H9 (cell line): ENCODE data around the gene NOX1. TPM values are rescaled to one million over a fixed set of nuclear protein-coding genes. Genes with fewer than 3 reads are reported as not detected.
"Not testable (repeated sequence)": the region's sequence is repeated elsewhere in the genome, so short reads cannot be mapped to it uniquely, and the experiment has no call there.

Source experiments
- DNase-seq: peaks from one replicate; pipeline ENCODE4 v3.0.0-alpha.2; 2017
- H2AFZ ChIP-seq: one replicate; pipeline ENCODE4 v1.6.1; 2013; ENCODE audit warnings: mild to moderate bottlenecking, low read length, control low read depth, moderate library complexity
- H2AK5ac ChIP-seq: 2 replicates; pipeline ENCODE4 v1.6.1; 2013; ENCODE audit warnings: low read length, control low read depth, mixed read lengths; ENCODE audit not compliant: insufficient read length
- H2BK120ac ChIP-seq: one replicate; pipeline ENCODE4 v1.6.1; 2013; ENCODE audit warnings: low read depth, mild to moderate bottlenecking, low read length, control low read depth, inconsistent platforms; ENCODE audit not compliant: poor library complexity, severe bottlenecking
- H2BK12ac ChIP-seq: 2 replicates; pipeline ENCODE4 v1.6.1; 2013; ENCODE audit warnings: low read length, control low read depth, mixed read lengths, low read depth; ENCODE audit not compliant: insufficient read length
- H2BK15ac ChIP-seq: 2 replicates; pipeline ENCODE4 v1.6.1; 2013; ENCODE audit warnings: low read depth, low read length, control low read depth
- H2BK20ac ChIP-seq: one replicate; pipeline ENCODE4 v1.6.1; 2013; ENCODE audit warnings: low read depth, mild to moderate bottlenecking, low read length, control low read depth, inconsistent platforms; ENCODE audit not compliant: poor library complexity, severe bottlenecking
- H2BK5ac ChIP-seq: 2 replicates; pipeline ENCODE4 v1.6.1; 2013; ENCODE audit warnings: low read length, control low read depth, mixed read lengths; ENCODE audit not compliant: insufficient read length
- H3K14ac ChIP-seq: 2 replicates; pipeline ENCODE4 v1.6.1; 2013; ENCODE audit warnings: low read length, control low read depth; ENCODE audit not compliant: insufficient read depth
- H3K18ac ChIP-seq: 2 replicates; pipeline ENCODE4 v1.6.1; 2013; ENCODE audit warnings: low read depth, mild to moderate bottlenecking, mixed read lengths, low read length, control low read depth; ENCODE audit not compliant: insufficient read length
- H3K23ac ChIP-seq: 2 replicates; pipeline ENCODE4 v1.6.1; 2013; ENCODE audit warnings: low read length, control low read depth, mixed read lengths, low read depth; ENCODE audit not compliant: insufficient read length
- H3K23me2 ChIP-seq: 2 replicates; pipeline ENCODE4 v1.6.1; 2013; ENCODE audit warnings: low read depth, mild to moderate bottlenecking, mixed read lengths, low read length, control low read depth; ENCODE audit not compliant: insufficient read length, poor library complexity, severe bottlenecking
- H3K27ac ChIP-seq: 2 replicates; pipeline ENCODE4 v1.5.1; 2013; ENCODE audit warnings: low read length, control low read depth, mixed read lengths, low read depth; ENCODE audit not compliant: insufficient read length
- H3K27me3 ChIP-seq: 2 replicates; pipeline ENCODE4 v1.6.1; 2013; ENCODE audit warnings: low read length, control low read depth, inconsistent platforms; ENCODE audit not compliant: insufficient read depth
- H3K4ac ChIP-seq: 2 replicates; pipeline ENCODE4 v1.6.1; 2013; ENCODE audit warnings: low read depth, mild to moderate bottlenecking, control low read depth, inconsistent platforms, low read length, moderate library complexity
- H3K4me1 ChIP-seq: 2 replicates; pipeline ENCODE4 v1.6.1; 2013; ENCODE audit warnings: low read length, control low read depth, inconsistent platforms; ENCODE audit not compliant: insufficient read depth
- H3K4me2 ChIP-seq: 2 replicates; pipeline ENCODE4 v1.6.1; 2013; ENCODE audit warnings: low read length, control low read depth, mixed read lengths; ENCODE audit not compliant: insufficient read length, insufficient read depth
- H3K56ac ChIP-seq: 2 replicates; pipeline ENCODE4 v1.6.1; 2013; ENCODE audit warnings: low read depth, mild to moderate bottlenecking, mixed read lengths, low read length, control low read depth; ENCODE audit not compliant: insufficient read length
- H3K79me1 ChIP-seq: 2 replicates; pipeline ENCODE4 v1.6.1; 2013; ENCODE audit warnings: low read depth, mild to moderate bottlenecking, moderate library complexity, low read length, control low read depth, inconsistent platforms; ENCODE audit not compliant: insufficient read depth, poor library complexity, severe bottlenecking
- H3K79me2 ChIP-seq: 2 replicates; pipeline ENCODE4 v1.6.1; 2013; ENCODE audit warnings: low read length, control low read depth, inconsistent platforms; ENCODE audit not compliant: insufficient read depth
- H3K9ac ChIP-seq: 2 replicates; pipeline ENCODE4 v1.6.1; 2013; ENCODE audit warnings: low read length, control low read depth, mixed read lengths; ENCODE audit not compliant: insufficient read length; ENCODE audit errors: extremely low read depth
- H3K9me3 ChIP-seq: one replicate; pipeline ENCODE4 v1.6.1; 2013; ENCODE audit warnings: low read depth, low read length, inconsistent platforms; ENCODE audit not compliant: control insufficient read depth
- H3T11ph ChIP-seq: one replicate; pipeline ENCODE4 v1.6.1; 2013; ENCODE audit warnings: mild to moderate bottlenecking, low read length, control low read depth, inconsistent platforms
- H4K20me1 ChIP-seq: one replicate; pipeline ENCODE4 v1.6.1; 2013; ENCODE audit not compliant: control insufficient read depth, insufficient read length, insufficient read depth
- H4K5ac ChIP-seq: 2 replicates; pipeline ENCODE4 v1.6.1; 2013; ENCODE audit warnings: low read depth, mild to moderate bottlenecking, mixed read lengths, low read length, control low read depth; ENCODE audit not compliant: insufficient read length
- H4K8ac ChIP-seq: replicated peaks from 2 replicates; pipeline ENCODE4 v1.6.1; 2013; ENCODE audit warnings: low read length, control low read depth, mixed read lengths, low read depth; ENCODE audit not compliant: insufficient read length
- H4K91ac ChIP-seq: 2 replicates; pipeline ENCODE4 v1.6.1; 2013; ENCODE audit warnings: low read depth, mild to moderate bottlenecking, moderate library complexity, mixed read lengths, low read length, control low read depth; ENCODE audit not compliant: insufficient read length
- H3K27ac Mint-ChIP-seq, 3 experiments: 2 replicates in 2 of 3; 3 replicates in 1 of 3; pipeline ENCODE4 v1.8.0; 2020 to 2021; ENCODE audit warnings: mixed read lengths in 3 of 3, mild to moderate bottlenecking in 1 of 3, moderate library complexity in 1 of 3
- H3K27me3 Mint-ChIP-seq: 2 replicates; pipeline ENCODE4 v1.8.0; 2021; ENCODE audit warnings: low read depth, mild to moderate bottlenecking, moderate library complexity, mixed read lengths
- H3K36me3 Mint-ChIP-seq, 3 experiments: 2 replicates in 2 of 3; 3 replicates in 1 of 3; pipeline ENCODE4 v1.8.0; 2020 to 2021; ENCODE audit warnings: low read depth in 3 of 3, mixed read lengths in 3 of 3; ENCODE audit not compliant: insufficient read depth in 1 of 3
- H3K4me1 Mint-ChIP-seq, 2 experiments: 2 replicates each; pipeline ENCODE4 v1.8.0; 2020; ENCODE audit warnings: mixed read lengths in 2 of 2
- H3K4me3 Mint-ChIP-seq, 2 experiments: 2 replicates in 1 of 2; 3 replicates in 1 of 2; pipeline ENCODE4 v1.8.0; 2020 to 2021; ENCODE audit warnings: mild to moderate bottlenecking in 2 of 2, mixed read lengths in 2 of 2, moderate library complexity in 1 of 2
- H3K9me3 Mint-ChIP-seq, 2 experiments: 2 replicates in 1 of 2; 3 replicates in 1 of 2; pipeline ENCODE4 v1.8.0; 2020; ENCODE audit warnings: mild to moderate bottlenecking in 2 of 2, mixed read lengths in 2 of 2, moderate library complexity in 1 of 2
- CTCF ChIP-seq: fragments of 200-600 bp; sonication (generic); conservative IDR thresholded peaks from 3 replicates; pipeline ENCODE4 v1.8.0; 2021; ENCODE audit warnings: antibody characterized with exemption, mild to moderate bottlenecking
- WGBS: extraction: QIAGEN DNeasy Blood & Tissue Kit; methylation state at CpG from one replicate; pipeline ENCODE4 v1.1.7; 2013; ENCODE audit warnings: missing lambda C conversion rate, low lambda C conversion rate, mixed read lengths; ENCODE audit not compliant: insufficient read length; ENCODE audit errors: extremely low coverage; 5-methylcytosine and 5-hydroxymethylcytosine counted together
- total RNA-seq: library from RNA; stranded (reverse); gene quantifications from 2 replicates; pipeline ENCODE4 v1.2.1, GENCODE V29; 2021

NOX1 gene
- total RNA-seq, 1 experiment from 2014 or later, result not detected

GRCh38 chrX:100797359-100797758, 76.8 kb downstream of the NOX1 start:
- H3K27me3 ChIP-seq, result no peaks in the 10 kb centered on the region
- peaks cover 6% of the 10 kb centered on the region for H3K27me3 Mint-ChIP-seq
- H2BK12ac ChIP-seq, result no peak overlapping the region
- H3K79me1 ChIP-seq, result no peaks in the 10 kb centered on the region
- H4K8ac ChIP-seq, result no peak overlapping the region
- H3K9me3 ChIP-seq, result peaks cover 31% of the 10 kb centered on the region
- WGBS, result no CpG with 5 or more reads among the region's 4 CpGs
- no peak overlapping the region for H2BK120ac ChIP-seq
- no peak overlapping the region for H2AFZ ChIP-seq
- H3K4me1 ChIP-seq, result no peaks in the 10 kb centered on the region
- H4K5ac ChIP-seq, result no peak overlapping the region
- H2BK5ac ChIP-seq, result no peak overlapping the region
- H3K79me2 ChIP-seq, result no peaks in the 10 kb centered on the region
- no peak overlapping the region for H3K23ac ChIP-seq
- no peak overlapping the region for H3K4ac ChIP-seq
- no peak overlapping the region for H2AK5ac ChIP-seq
- no peak overlapping the region for H3K4me2 ChIP-seq
- H3K27ac Mint-ChIP-seq, result no peak overlapping the region
- H3K27ac ChIP-seq, result no peak overlapping the region
- H3K4me1 Mint-ChIP-seq, result peaks cover 3 to 5% of the 10 kb centered on the region in 2 experiments; a peak in 2 of 4 replicates
- no peak overlapping the region for H3K4me3 Mint-ChIP-seq
- no peak overlapping the region for H2BK20ac ChIP-seq
- no peak for DNase-seq
- H3K18ac ChIP-seq, result no peak overlapping the region
- H3T11ph ChIP-seq, result no peak overlapping the region
- no peak overlapping the region for H2BK15ac ChIP-seq
- H3K23me2 ChIP-seq, result no peaks in the 10 kb centered on the region
- H3K56ac ChIP-seq, result no peak overlapping the region
- no peaks in the 10 kb centered on the region for H4K20me1 ChIP-seq
- H3K9me3 Mint-ChIP-seq, result peaks cover 58 to 68% of the 10 kb centered on the region in 2 experiments
- H3K14ac ChIP-seq, result no peak overlapping the region
- H3K9ac ChIP-seq, result no peak overlapping the region
- H4K91ac ChIP-seq, result no peak overlapping the region
- no peak for TF ChIP-seq CTCF
- no peaks in the 10 kb centered on the region; a peak in 2 of 7 replicates for H3K36me3 Mint-ChIP-seq

- H3K4ac ChIP-seq, H3K27ac ChIP-seq, H2BK15ac ChIP-seq, H3K27me3 Mint-ChIP-seq, H3K9ac ChIP-seq, H3K4me2 ChIP-seq, H2AFZ ChIP-seq, H3K56ac ChIP-seq, H3K4me3 Mint-ChIP-seq, H4K91ac ChIP-seq, H3K36me3 Mint-ChIP-seq, H4K5ac ChIP-seq, DNase-seq, H2AK5ac ChIP-seq, H3K79me1 ChIP-seq, H2BK120ac ChIP-seq, H3K27ac Mint-ChIP-seq, H4K20me1 ChIP-seq, H3K4me1 Mint-ChIP-seq, H4K8ac ChIP-seq, H2BK5ac ChIP-seq, H3K14ac ChIP-seq, H3K23ac ChIP-seq, H2BK20ac ChIP-seq, H3K27me3 ChIP-seq, H3K4me1 ChIP-seq, H3T11ph ChIP-seq, H3K79me2 ChIP-seq, H3K23me2 ChIP-seq, H3K18ac ChIP-seq, H2BK12ac ChIP-seq: not testable (repeated sequence)
- WGBS, result no CpG with 5 or more reads among the region's 7 CpGs
- peaks cover 63 to 70% of the 10 kb centered on the region in 2 experiments for H3K9me3 Mint-ChIP-seq
- H3K9me3 ChIP-seq, result peaks cover 22% of the 10 kb centered on the region
These were observed 77.8 kb downstream of the NOX1 start for GRCh38 chrX:100796371-100796770.
